GM21529 (cell line): ENCODE measurements around the gene LCN9.

Experiments
- ATAC-seq: cut with Tn5 transposase; IDR thresholded peaks from one replicate; pipeline ENCODE4 v1.9.1; 2021; ENCODE audit not compliant: unreplicated experiment

The LCN9 gene

DNA sequence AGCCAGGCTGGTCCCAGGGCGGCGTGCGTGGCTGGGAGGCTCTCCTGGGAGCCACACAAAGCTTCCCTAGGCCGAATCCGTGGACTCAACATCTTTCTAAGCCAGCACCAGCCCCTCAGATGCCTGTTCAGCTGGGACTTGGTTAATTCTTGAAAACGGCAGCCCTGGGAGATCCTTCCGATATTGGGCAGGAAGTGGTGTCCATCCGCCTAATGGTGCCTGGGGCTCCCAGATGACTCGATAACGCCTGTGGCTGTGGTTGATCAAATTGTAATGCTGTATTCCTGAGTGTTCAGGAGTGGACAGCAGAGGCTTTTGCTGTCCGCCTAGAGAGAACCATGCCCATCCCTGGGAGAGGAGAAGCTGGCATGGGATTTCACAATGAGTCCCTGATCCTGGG is 52.9 kb downstream of the LCN9 start:
- no peak for ATAC-seq
